ENCODE measurements around the gene SLC6A6. TPM values are rescaled to one million over a fixed set of nuclear protein-coding genes. Genes with fewer than 3 reads are reported as not detected.

The SLC6A6 gene
- total and polyA plus RNA-seq, 2 experiments from 2014 or later: 30.7 to 58.9 TPM

DNA sequence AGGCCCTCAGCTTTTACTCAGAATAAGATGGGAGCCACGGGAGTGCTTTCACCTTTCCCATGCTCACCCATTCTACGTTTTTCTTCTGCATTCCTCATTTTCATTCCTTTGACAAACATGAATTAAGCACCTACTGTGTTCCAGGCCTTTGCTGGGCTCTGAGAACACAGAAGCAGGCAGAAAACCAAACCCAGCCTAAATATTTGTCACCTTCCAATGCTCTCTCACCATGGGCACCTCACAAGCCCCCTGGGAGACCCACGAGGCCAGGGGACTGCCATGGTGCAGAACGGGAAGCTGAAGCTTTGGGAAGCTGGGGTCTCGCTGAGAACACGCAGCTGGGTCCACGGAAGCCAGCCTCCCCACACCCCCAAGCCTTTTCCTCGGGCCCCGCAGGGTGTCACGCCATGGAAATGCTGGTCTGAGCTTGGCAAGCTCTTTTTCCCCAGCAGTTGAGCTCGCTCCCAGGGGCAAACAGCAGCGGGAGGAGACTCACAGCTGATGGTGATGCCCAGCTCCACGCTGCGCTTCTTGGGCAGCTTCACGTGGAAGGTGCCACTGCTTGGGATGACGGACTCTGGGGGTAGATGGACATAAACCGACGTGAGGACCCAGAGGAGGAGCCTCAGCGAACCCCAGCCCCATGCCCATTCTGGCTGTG is 110.0 kb downstream of the SLC6A6 start:
- H3K4me3 ChIP-seq: no peak overlapping the region
- TF ChIP-seq EZH2phosphoT487 (IDR thresholded peaks at IDR 0.05; ENCODE audit: low read depth, severe bottlenecking, unreplicated experiment) (no peak), EZH2 (IDR thresholded peaks at IDR 0.05; ENCODE audit: borderline replicate concordance) (no peak), CTCF (IDR thresholded peaks at IDR 0.05; ENCODE audit: poor library complexity) (no peak)
- H3K27ac ChIP-seq: no peak overlapping the region
- no peaks in the 10 kb centered on the region for H3K4me1 ChIP-seq (ENCODE audit: insufficient read depth)
- H4K20me1 ChIP-seq (ENCODE audit: insufficient read depth, poor library complexity, severe bottlenecking): no peaks in the 10 kb centered on the region
- DNase-seq (ENCODE audit: low spot score): no peak
- no peaks in the 10 kb centered on the region for H3K36me3 ChIP-seq (replicated peaks; ENCODE audit: insufficient read depth, low read depth)
- H3K4me2 ChIP-seq: no peak overlapping the region
- no peaks in the 10 kb centered on the region for H3K27me3 ChIP-seq
- no peaks in the 10 kb centered on the region for H3K9me3 ChIP-seq (ENCODE audit: low read depth)
- WGBS (ENCODE audit: low lambda C conversion rate, missing lambda C conversion rate): 94% methylated on average over 19 of the region's 19 CpGs
- no peaks in the 10 kb centered on the region for H3K9me2 ChIP-seq (replicated peaks; ENCODE audit: insufficient read depth)
- H2AFZ ChIP-seq: no peak overlapping the region
- H3K79me2 ChIP-seq: no peaks in the 10 kb centered on the region

DNA sequence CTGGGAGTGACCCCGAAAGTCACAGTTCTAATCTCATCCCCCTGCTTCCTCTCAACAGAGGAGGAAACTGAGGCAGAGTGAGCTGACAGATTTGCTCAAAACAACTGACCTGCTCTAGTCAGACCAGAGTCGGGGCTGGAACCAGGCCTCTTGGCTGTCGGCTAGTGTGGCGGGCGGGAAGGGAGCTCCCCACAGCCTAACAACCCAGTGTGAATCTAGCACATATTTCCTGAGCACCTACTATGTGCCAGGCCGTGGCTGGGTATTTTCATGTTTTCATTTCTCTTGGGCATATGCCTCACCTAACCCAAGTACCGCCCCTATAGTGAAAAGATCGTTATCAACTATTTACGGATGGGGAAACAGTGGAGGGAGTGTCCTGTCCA is 110.5 kb downstream of the SLC6A6 start:
- TF ChIP-seq CTCF (IDR thresholded peaks at IDR 0.05; ENCODE audit: poor library complexity) (no peak), EZH2phosphoT487 (IDR thresholded peaks at IDR 0.05; ENCODE audit: low read depth, severe bottlenecking, unreplicated experiment) (no peak), EZH2 (IDR thresholded peaks at IDR 0.05; ENCODE audit: borderline replicate concordance) (no peak)
- Histone ChIP-seq H3K79me2 (no peaks in the 10 kb centered on the region), H3K9me3 (ENCODE audit: low read depth) (no peaks in the 10 kb centered on the region), H3K4me3 (no peak overlapping the region), H2AFZ (no peak overlapping the region), H3K4me1 (ENCODE audit: insufficient read depth) (no peaks in the 10 kb centered on the region), H3K27me3 (no peaks in the 10 kb centered on the region), H3K27ac (no peak overlapping the region), H3K36me3 (replicated peaks; ENCODE audit: insufficient read depth, low read depth) (no peaks in the 10 kb centered on the region), H4K20me1 (ENCODE audit: insufficient read depth, poor library complexity, severe bottlenecking) (no peaks in the 10 kb centered on the region), H3K4me2 (no peak overlapping the region), H3K9me2 (replicated peaks; ENCODE audit: insufficient read depth) (no peaks in the 10 kb centered on the region)
- no peak for DNase-seq (ENCODE audit: low spot score)
- 81% methylated on average over 9 of the region's 9 CpGs for WGBS (ENCODE audit: low lambda C conversion rate, missing lambda C conversion rate)

DNA sequence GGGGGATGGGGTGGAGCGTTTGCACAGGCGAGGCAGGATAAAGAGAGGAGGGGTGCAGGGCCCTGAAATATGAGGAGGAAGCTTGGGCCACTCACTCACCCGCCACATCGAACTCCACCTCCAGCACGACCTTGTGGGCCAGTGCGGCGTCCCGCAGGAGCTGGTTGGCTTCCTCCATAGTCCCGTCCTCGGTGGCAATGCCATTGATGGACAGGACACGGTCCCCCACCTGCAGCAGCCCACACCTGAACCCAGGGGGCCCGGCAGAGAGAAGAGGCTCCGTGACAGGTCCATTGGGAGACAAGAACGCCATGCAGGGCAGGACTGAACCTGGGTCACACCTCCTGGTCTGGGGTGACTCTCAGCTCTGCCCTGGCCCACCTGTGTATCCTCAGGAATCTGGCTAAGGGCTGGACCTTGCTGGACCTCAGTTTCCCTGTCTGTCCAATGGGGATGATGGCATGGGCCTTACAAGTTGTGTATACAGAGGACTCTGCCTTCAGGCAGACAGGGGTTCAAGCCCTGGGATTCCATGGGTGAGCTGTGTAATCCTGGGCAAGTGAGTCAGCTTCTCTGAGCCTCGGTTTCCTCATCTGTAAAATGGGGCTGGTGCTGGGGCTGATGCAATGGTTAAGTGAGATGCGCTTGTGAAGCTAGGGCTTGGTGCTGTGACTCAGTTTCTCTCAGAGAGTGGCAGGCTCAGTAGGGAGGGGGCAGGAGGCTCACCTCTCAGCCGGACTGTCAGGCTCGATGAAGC is 111.3 kb downstream of the SLC6A6 start:
- H3K4me1 ChIP-seq (ENCODE audit: insufficient read depth): no peaks in the 10 kb centered on the region
- H3K9me2 ChIP-seq (replicated peaks; ENCODE audit: insufficient read depth): no peaks in the 10 kb centered on the region
- WGBS (ENCODE audit: low lambda C conversion rate, missing lambda C conversion rate): 85% methylated on average over 16 of the region's 18 CpGs
- no peak for TF ChIP-seq CTCF (IDR thresholded peaks at IDR 0.05; ENCODE audit: poor library complexity)
- TF ChIP-seq EZH2 (IDR thresholded peaks at IDR 0.05; ENCODE audit: borderline replicate concordance): no peak
- no peak for TF ChIP-seq EZH2phosphoT487 (IDR thresholded peaks at IDR 0.05; ENCODE audit: low read depth, severe bottlenecking, unreplicated experiment)
- H3K79me2 ChIP-seq: no peaks in the 10 kb centered on the region
- H3K4me2 ChIP-seq: no peak overlapping the region
- H3K4me3 ChIP-seq: no peak overlapping the region
- no peaks in the 10 kb centered on the region for H3K36me3 ChIP-seq (replicated peaks; ENCODE audit: insufficient read depth, low read depth)
- no peak for DNase-seq (ENCODE audit: low spot score)
- H3K27ac ChIP-seq: no peak overlapping the region
- no peaks in the 10 kb centered on the region for H4K20me1 ChIP-seq (ENCODE audit: insufficient read depth, poor library complexity, severe bottlenecking)
- no peak overlapping the region for H2AFZ ChIP-seq
- no peaks in the 10 kb centered on the region for H3K27me3 ChIP-seq
- no peaks in the 10 kb centered on the region for H3K9me3 ChIP-seq (ENCODE audit: low read depth)

Measured in hepatocyte (in vitro differentiated cells).